BLaER1 treated with 17β-estradiol and CSF1 and Interleukin-3, amounts not matched to agents 10 nM and 100 nM (cell line): Measurements from ENCODE around the gene TMEM38A.
A peak's percentile ranks its signal among the peaks of the same experiment; 100 is the strongest.

ENCODE experiments used
- H3K27ac ChIP-seq, 11 experiments: shearing (Covaris generic); formaldehyde crosslinking; 2 replicates each; pipeline ENCODE4 v1.8.1; 2022
- H3K27me3 ChIP-seq, 11 experiments: shearing (Covaris generic); formaldehyde crosslinking; 2 replicates each; pipeline ENCODE4 v1.8.1; 2022
- H3K36me3 ChIP-seq, 11 experiments: shearing (Covaris generic); formaldehyde crosslinking; 2 replicates each; pipeline ENCODE4 v1.8.1; 2022
- H3K4me1 ChIP-seq, 10 experiments: shearing (Covaris generic); formaldehyde crosslinking; 2 replicates each; pipeline ENCODE4 v1.8.1; 2022
- H3K4me2 ChIP-seq, 11 experiments: shearing (Covaris generic); formaldehyde crosslinking; 2 replicates each; pipeline ENCODE4 v1.8.1; 2022
- H3K4me3 ChIP-seq, 10 experiments: shearing (Covaris generic); formaldehyde crosslinking; 2 replicates each; pipeline ENCODE4 v1.8.1; 2022
- H3K9ac ChIP-seq, 11 experiments: shearing (Covaris generic); formaldehyde crosslinking; 2 replicates each; pipeline ENCODE4 v1.8.1; 2022
- H3K9me3 ChIP-seq, 11 experiments: shearing (Covaris generic); formaldehyde crosslinking; replicated peaks in 1 of 11; 2 replicates each; pipeline ENCODE4 v1.8.1; 2022
- H4K20me1 ChIP-seq, 11 experiments: shearing (Covaris generic); formaldehyde crosslinking; 2 replicates each; pipeline ENCODE4 v1.8.1; 2022
- Cebpa-rat ChIP-seq, 11 experiments: shearing (Covaris generic); IDR thresholded peaks; 2 replicates each; pipeline ENCODE4 v1.8.1; 2022

Gene TMEM38A

DNA sequence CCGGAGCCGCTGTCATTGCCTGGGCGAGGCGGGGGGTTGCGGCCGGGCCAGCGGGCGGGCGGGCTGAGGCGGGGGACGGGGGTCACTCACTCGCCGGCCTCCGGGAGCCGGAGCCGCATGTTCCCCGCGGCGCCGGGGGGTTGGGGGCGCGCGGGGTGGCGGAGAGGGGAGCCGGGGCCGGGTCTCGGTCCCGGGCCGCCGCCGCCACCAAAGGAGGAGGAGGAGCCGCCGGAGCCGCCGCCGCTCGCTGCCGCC, 33.1 kb upstream of the TMEM38A start:
- peaks cover 45 to 82% (median 49%) of the 10 kb centered on the region in 11 experiments for H4K20me1 ChIP-seq
- H3K4me1 ChIP-seq: peaks cover 27 to 33% (median 29%) of the 10 kb centered on the region in 10 experiments
- H3K9me3 ChIP-seq: peaks cover 8 to 21% (median 16%) of the 10 kb centered on the region in 11 experiments; a peak in 17 of 22 replicates
- H3K27ac ChIP-seq: peak overlapping the region; percentile 82 to 96 (median 89)
- H3K36me3 ChIP-seq: peaks cover 53 to 67% (median 60%) of the 10 kb centered on the region in 11 experiments
- no peaks in the 10 kb centered on the region for H3K27me3 ChIP-seq
- peak overlapping the region; percentile 79 to 100 (median 98) for H3K4me3 ChIP-seq
- peak overlapping the region; percentile 81 to 97 (median 93) for H3K4me2 ChIP-seq
- peak overlapping the region; percentile 94 to 99 (median 97) for H3K9ac ChIP-seq
- TF ChIP-seq Cebpa-rat (IDR thresholded peaks at IDR 0.05): no peak

DNA sequence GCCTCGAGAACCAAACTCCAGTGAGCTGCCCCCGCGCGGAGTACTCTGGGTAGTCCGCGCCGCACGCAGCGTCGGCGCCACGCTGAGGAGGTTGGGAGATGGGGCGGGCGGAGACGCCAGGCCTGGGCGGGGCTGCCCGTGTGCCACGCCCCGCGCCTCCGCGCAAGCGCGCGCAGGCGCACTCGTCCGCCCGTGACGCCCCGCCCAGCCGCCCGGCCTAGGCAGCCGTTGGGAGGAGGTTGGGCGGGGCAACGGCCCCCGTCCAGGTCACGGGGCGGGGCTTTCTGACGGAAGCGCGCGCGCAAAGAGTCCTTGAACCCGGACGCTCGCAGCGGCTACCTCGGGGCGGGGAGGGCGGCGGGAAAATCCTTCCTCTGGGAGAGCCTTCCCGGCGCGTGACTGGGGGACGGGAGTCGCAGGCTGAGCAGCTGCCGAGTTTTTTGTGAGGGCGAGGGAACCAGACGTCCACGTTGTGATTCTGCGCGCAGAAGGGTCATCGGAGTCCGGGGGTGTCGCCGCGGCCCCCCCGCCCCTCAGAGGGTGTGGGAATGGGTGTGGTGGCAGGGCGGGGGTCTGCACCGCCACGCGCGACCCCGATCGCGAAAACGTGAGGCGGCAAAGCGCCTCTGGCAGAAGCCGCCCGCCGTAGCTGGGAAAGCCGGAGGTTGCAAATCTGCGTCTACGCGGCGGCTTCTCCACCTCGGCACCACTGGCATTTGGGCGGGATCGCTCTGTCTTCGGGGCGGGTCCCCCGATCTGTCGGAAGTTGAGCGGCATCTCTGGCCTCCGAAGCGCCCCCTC, 32.6 kb upstream of the TMEM38A start, which contains the start of gene MED26:
MED26 (minus strand) TSS at position 22 of the 801 bp plus-strand sequence. CDS start 261 bp downstream, outside the sequence.
- Histone ChIP-seq H3K9ac (peak within 1 kb of the TSS; percentile 94 to 99 (median 97)), H4K20me1 (peaks cover 40 to 79% (median 44%) of the 10 kb centered on the region in 11 experiments), H3K4me1 (peaks cover 27 to 33% (median 29%) of the 10 kb centered on the region in 10 experiments), H3K27me3 (no peaks in the 10 kb centered on the region), H3K27ac (peak within 1 kb of the TSS; percentile 82 to 96 (median 90)), H3K4me2 (peak within 1 kb of the TSS; percentile 91 to 97 (median 96)), H3K36me3 (peaks cover 53 to 67% (median 61%) of the 10 kb centered on the region in 11 experiments), H3K4me3 (peak within 1 kb of the TSS; percentile 79 to 100 (median 98)), H3K9me3 (peaks cover 8 to 24% (median 18%) of the 10 kb centered on the region in 11 experiments; a peak in 17 of 22 replicates)
- no peak for TF ChIP-seq Cebpa-rat (IDR thresholded peaks at IDR 0.05)

DNA sequence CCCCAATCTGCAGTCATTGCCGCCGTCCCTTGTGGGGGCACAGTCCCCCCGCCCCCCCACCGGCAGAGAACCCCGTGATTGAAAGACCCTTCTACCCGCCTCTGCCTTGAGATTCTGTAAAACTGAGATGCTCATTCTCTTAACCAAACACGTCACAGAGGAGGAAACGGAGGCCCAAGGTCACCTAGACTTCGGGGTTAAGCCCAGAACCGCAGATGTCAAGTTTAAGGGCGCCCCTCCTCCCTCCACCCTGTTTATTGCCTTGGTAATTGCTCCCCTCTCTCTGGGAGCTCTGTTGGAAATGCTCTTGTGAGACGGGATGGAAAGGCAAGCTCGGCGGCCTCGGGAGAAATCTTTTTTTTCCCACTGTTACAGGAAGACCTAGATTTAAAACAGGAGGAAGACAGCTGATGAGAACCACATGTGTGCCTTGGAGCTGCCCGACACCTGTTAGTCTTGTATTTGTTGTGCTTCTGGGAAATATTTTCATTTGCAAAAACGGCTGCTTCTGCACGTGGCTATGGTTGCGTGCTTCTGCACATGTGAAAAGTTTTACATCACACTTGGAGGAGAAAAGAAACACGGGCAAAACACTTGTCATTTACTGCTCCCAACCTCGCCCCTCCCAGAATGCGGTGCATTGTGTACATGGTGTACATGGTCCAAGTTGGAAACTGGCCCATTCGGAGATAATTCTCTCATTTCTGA, 31.8 kb upstream of the TMEM38A start:
- H3K4me2 ChIP-seq: peak overlapping the region; percentile 82 to 97 (median 91)
- peaks cover 8 to 24% (median 18%) of the 10 kb centered on the region in 11 experiments; a peak in 17 of 22 replicates for H3K9me3 ChIP-seq
- no peaks in the 10 kb centered on the region for H3K27me3 ChIP-seq
- peaks cover 37 to 79% (median 40%) of the 10 kb centered on the region in 11 experiments for H4K20me1 ChIP-seq
- H3K4me1 ChIP-seq: peaks cover 27 to 33% (median 29%) of the 10 kb centered on the region in 10 experiments
- peak overlapping the region; percentile 85 to 98 (median 97) for H3K9ac ChIP-seq
- H3K4me3 ChIP-seq: peak overlapping the region; percentile 79 to 100 (median 98)
- peak overlapping the region; percentile 72 to 96 (median 90); a peak in 21 of 22 replicates for H3K27ac ChIP-seq
- H3K36me3 ChIP-seq: peaks cover 53 to 67% (median 61%) of the 10 kb centered on the region in 11 experiments
- no peak for TF ChIP-seq Cebpa-rat (IDR thresholded peaks at IDR 0.05)

- Histone ChIP-seq H3K27me3 (no peaks in the 10 kb centered on the region), H3K27ac (no peak overlapping the region), H3K4me1 (peaks cover 15 to 19% (median 17%) of the 10 kb centered on the region in 10 experiments), H3K4me2 (no peak overlapping the region), H3K9me3 (peaks cover 8 to 24% (median 18%) of the 10 kb centered on the region in 11 experiments; a peak in 17 of 22 replicates), H4K20me1 (peaks cover 25 to 79% (median 40%) of the 10 kb centered on the region in 11 experiments; a peak in 21 of 22 replicates), H3K9ac (no peak overlapping the region), H3K4me3 (no peak overlapping the region), H3K36me3 (peaks cover 63 to 67% (median 66%) of the 10 kb centered on the region in 11 experiments)
- no peak for TF ChIP-seq Cebpa-rat (IDR thresholded peaks at IDR 0.05)
Observed at GRCh38 chr19:16631465-16631864, 29.5 kb upstream of the TMEM38A start.

DNA sequence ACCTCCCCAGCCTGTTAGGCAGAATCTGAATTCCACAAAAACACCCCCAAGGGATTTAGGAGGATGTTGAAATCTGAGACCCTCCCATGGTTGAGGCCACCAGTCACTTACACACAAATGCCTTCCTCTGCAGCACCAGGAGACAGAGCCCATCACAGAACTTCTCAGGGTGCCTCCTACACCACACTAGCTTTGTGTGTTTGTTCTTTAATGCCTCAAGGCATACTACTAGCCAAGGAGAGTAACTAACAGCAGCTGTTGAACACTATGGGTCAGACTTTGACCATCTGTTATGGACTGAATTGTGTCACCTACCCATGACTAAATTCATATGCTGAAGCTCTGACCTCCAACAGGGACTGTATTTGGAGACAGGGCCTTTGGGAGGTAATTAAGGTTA, 23.4 kb upstream of the TMEM38A start:
- Histone ChIP-seq H3K36me3 (peaks cover 95 to 100% (median 99%) of the 10 kb centered on the region in 11 experiments), H3K9me3 (peaks cover 0 to 10% (median 5%) of the 10 kb centered on the region in 11 experiments; a peak in 11 of 22 replicates), H3K4me1 (peaks cover 0 to 26% (median 22%) of the 10 kb centered on the region in 10 experiments; a peak in 16 of 20 replicates), H3K4me2 (peak overlapping the region in 8 of 11 experiments; percentile 46 to 73 (median 60); a peak in 16 of 22 replicates), H4K20me1 (peaks cover 54 to 94% (median 88%) of the 10 kb centered on the region in 11 experiments; a peak in 21 of 22 replicates), H3K4me3 (no peak overlapping the region), H3K27ac (peak overlapping the region in 6 of 11 experiments; percentile 22 to 52 (median 40); a peak in 7 of 22 replicates), H3K9ac (peak overlapping the region in 9 of 11 experiments; percentile 11 to 46 (median 34); a peak in 9 of 22 replicates), H3K27me3 (no peaks in the 10 kb centered on the region)
- TF ChIP-seq Cebpa-rat (IDR thresholded peaks at IDR 0.05): 0 out of 22 replicates have a peak, but pooled peaks of 1 of the 11 experiments have one; percentile 28

GRCh38 chr19:16638666-16639065, 22.3 kb upstream of the TMEM38A start:
- 0 out of 22 replicates have a peak overlapping the region, but pooled peaks of 1 of the 11 experiments have one; percentile 36 for H3K9ac ChIP-seq
- no peak for TF ChIP-seq Cebpa-rat (IDR thresholded peaks at IDR 0.05)
- peaks cover 60 to 100% (median 98%) of the 10 kb centered on the region in 11 experiments for H4K20me1 ChIP-seq
- peaks cover 95 to 100% (median 99%) of the 10 kb centered on the region in 11 experiments for H3K36me3 ChIP-seq
- H3K4me3 ChIP-seq: no peak overlapping the region
- H3K27me3 ChIP-seq: no peaks in the 10 kb centered on the region
- H3K27ac ChIP-seq: peak overlapping the region in 1 of 11 experiments; percentile 52; a peak in 1 of 22 replicates
- H3K4me2 ChIP-seq: peak overlapping the region in 8 of 11 experiments; percentile 46 to 73 (median 60); a peak in 14 of 22 replicates
- peaks cover 0 to 26% (median 22%) of the 10 kb centered on the region in 10 experiments; a peak in 16 of 20 replicates for H3K4me1 ChIP-seq
- no peaks in the 10 kb centered on the region for H3K9me3 ChIP-seq

- Histone ChIP-seq H3K27ac (no peak overlapping the region), H4K20me1 (peaks cover 69 to 100% (median 98%) of the 10 kb centered on the region in 11 experiments), H3K4me3 (no peak overlapping the region), H3K27me3 (no peaks in the 10 kb centered on the region), H3K36me3 (peaks cover 95 to 100% (median 99%) of the 10 kb centered on the region in 11 experiments), H3K9me3 (no peaks in the 10 kb centered on the region), H3K9ac (no peak overlapping the region), H3K4me2 (no peak overlapping the region), H3K4me1 (peaks cover 0 to 26% (median 22%) of the 10 kb centered on the region in 10 experiments; a peak in 16 of 20 replicates)
- no peak for TF ChIP-seq Cebpa-rat (IDR thresholded peaks at IDR 0.05)
Observed at GRCh38 chr19:16640951-16641350, 20.0 kb upstream of the TMEM38A start.

DNA sequence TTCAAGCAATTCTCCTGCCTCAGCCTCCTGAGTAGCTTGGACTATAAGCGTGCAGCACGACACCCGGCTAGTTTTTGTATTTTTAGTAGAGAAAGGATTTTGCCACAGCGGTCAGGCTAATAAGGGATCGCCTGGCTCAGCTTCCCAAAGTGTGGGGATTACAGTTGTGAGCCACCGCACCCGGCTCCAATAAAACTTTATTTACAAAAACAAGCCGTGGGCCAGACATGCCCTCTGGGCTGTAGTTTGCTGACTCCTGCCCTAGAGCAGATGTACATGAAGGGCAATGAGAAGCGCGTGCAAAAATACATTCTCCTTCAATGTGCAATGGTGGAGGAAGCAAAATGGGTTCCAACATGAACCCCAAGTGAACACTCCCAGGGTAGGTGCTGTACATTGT, 19.2 kb upstream of the TMEM38A start:
- no peak for TF ChIP-seq Cebpa-rat (IDR thresholded peaks at IDR 0.05)
- Histone ChIP-seq H3K4me2 (no peak overlapping the region), H4K20me1 (peaks cover 62 to 100% (median 98%) of the 10 kb centered on the region in 11 experiments), H3K27me3 (no peaks in the 10 kb centered on the region), H3K27ac (no peak overlapping the region), H3K36me3 (peaks cover 95 to 100% (median 99%) of the 10 kb centered on the region in 11 experiments), H3K9me3 (no peaks in the 10 kb centered on the region), H3K4me1 (peaks cover 0 to 26% (median 22%) of the 10 kb centered on the region in 10 experiments; a peak in 16 of 20 replicates), H3K9ac (no peak overlapping the region), H3K4me3 (no peak overlapping the region)
